ENCODE data around the gene IGSF9B.

- TF ChIP-seq ZNF133 (CRISPR knock-in tag; IDR thresholded peaks at IDR 0.05) (no peak), GABPA (tag; conservative IDR thresholded peaks at IDR 0.05; ENCODE audit: low read depth) (no peak)
Measured at GRCh38 chr11:133902506-133902905, 54.3 kb downstream of the IGSF9B start.
